ENCODE data around the gene VEGFC. TPM values are rescaled to one million over a fixed set of nuclear protein-coding genes. Genes with fewer than 3 reads are reported as not detected.

Gene VEGFC
- total and polyA plus RNA-seq, 9 donors = 3.2 to 19.5 (median 5.4) TPM

- H3K27me3 ChIP-seq = no peaks in the 10 kb centered on the region
- no peak overlapping the region for H3K4me3 ChIP-seq
- no peaks in the 10 kb centered on the region for H3K9me3 ChIP-seq
- TF ChIP-seq CTCF (IDR thresholded peaks at IDR 0.05) (no peak), POLR2A (IDR thresholded peaks at IDR 0.05) (no peak), EP300 (IDR thresholded peaks at IDR 0.05) (no peak)
- H3K27ac ChIP-seq = no peak overlapping the region
- H3K4me1 ChIP-seq (ENCODE audit: insufficient read depth) = peaks cover 2% of the 10 kb centered on the region
- 91 to 95% (median 95%) methylated on average over 3 of the region's 3 CpGs for WGBS, 3 donors
- H3K36me3 ChIP-seq = no peaks in the 10 kb centered on the region
- intact Hi-C loops (cut with DNase I) = no loop called here
- no peak for DNase-seq
Observed at GRCh38 chr4:176761872-176762271, 30.9 kb downstream of the VEGFC start.

GRCh38 chr4:176760471-176760870, 32.3 kb downstream of the VEGFC start:
- TF ChIP-seq EP300 (IDR thresholded peaks at IDR 0.05) = no peak
- TF ChIP-seq POLR2A (IDR thresholded peaks at IDR 0.05) = no peak
- TF ChIP-seq CTCF (IDR thresholded peaks at IDR 0.05) = no peak
- Histone ChIP-seq H3K36me3 (no peaks in the 10 kb centered on the region), H3K9me3 (no peaks in the 10 kb centered on the region), H3K4me1 (ENCODE audit: insufficient read depth) (peaks cover 2% of the 10 kb centered on the region), H3K27me3 (no peaks in the 10 kb centered on the region), H3K27ac (no peak overlapping the region), H3K4me3 (no peak overlapping the region)
- intact Hi-C loops (cut with DNase I) = no loop called here
- DNase-seq = no peak
- WGBS, 3 donors = 5 to 8% (median 7%) methylated on average over 3 of the region's 3 CpGs

GRCh38 chr4:176758731-176759130, 34.0 kb downstream of the VEGFC start:
- no peak for TF ChIP-seq CTCF (IDR thresholded peaks at IDR 0.05)
- no peak for TF ChIP-seq EP300 (IDR thresholded peaks at IDR 0.05)
- TF ChIP-seq POLR2A (IDR thresholded peaks at IDR 0.05) = no peak
- WGBS, 3 donors = 72 to 80% (median 75%) methylated on average over 2 of the region's 2 CpGs

GRCh38 chr4:176758323-176758722, 34.4 kb downstream of the VEGFC start:
- Histone ChIP-seq H3K4me3 (no peak overlapping the region), H3K36me3 (no peaks in the 10 kb centered on the region), H3K27ac (no peak overlapping the region), H3K27me3 (no peaks in the 10 kb centered on the region), H3K9me3 (no peaks in the 10 kb centered on the region), H3K4me1 (ENCODE audit: insufficient read depth) (peaks cover 2% of the 10 kb centered on the region)
- 91 to 96% (median 93%) methylated on average over 4 of the region's 4 CpGs for WGBS, 3 donors
- TF ChIP-seq CTCF (IDR thresholded peaks at IDR 0.05) (no peak), EP300 (IDR thresholded peaks at IDR 0.05) (no peak), POLR2A (IDR thresholded peaks at IDR 0.05) (no peak)
- intact Hi-C loops (cut with DNase I) = no loop called here
- no peak for DNase-seq

More at GRCh38 chr4:176758731-176759130, 34.0 kb downstream of the VEGFC start:
- H3K9me3 ChIP-seq = no peaks in the 10 kb centered on the region
- no peaks in the 10 kb centered on the region for H3K36me3 ChIP-seq
- no peaks in the 10 kb centered on the region for H3K27me3 ChIP-seq
- H3K4me3 ChIP-seq = no peak overlapping the region
- intact Hi-C loops (cut with DNase I) = no loop called here
- no peak for DNase-seq
- peaks cover 2% of the 10 kb centered on the region for H3K4me1 ChIP-seq (ENCODE audit: insufficient read depth)
- H3K27ac ChIP-seq = no peak overlapping the region

Data from ovary (tissue), 9 donors.